HG02870 (cell line): ENCODE measurements around the gene UGT1A8.

Experiments
- ATAC-seq: cut with Tn5 transposase; IDR thresholded peaks from one replicate; pipeline ENCODE4 v1.9.1; 2021; ENCODE audit warnings: mild to moderate bottlenecking, moderate library complexity; ENCODE audit not compliant: unreplicated experiment

UGT1A8 gene

DNA sequence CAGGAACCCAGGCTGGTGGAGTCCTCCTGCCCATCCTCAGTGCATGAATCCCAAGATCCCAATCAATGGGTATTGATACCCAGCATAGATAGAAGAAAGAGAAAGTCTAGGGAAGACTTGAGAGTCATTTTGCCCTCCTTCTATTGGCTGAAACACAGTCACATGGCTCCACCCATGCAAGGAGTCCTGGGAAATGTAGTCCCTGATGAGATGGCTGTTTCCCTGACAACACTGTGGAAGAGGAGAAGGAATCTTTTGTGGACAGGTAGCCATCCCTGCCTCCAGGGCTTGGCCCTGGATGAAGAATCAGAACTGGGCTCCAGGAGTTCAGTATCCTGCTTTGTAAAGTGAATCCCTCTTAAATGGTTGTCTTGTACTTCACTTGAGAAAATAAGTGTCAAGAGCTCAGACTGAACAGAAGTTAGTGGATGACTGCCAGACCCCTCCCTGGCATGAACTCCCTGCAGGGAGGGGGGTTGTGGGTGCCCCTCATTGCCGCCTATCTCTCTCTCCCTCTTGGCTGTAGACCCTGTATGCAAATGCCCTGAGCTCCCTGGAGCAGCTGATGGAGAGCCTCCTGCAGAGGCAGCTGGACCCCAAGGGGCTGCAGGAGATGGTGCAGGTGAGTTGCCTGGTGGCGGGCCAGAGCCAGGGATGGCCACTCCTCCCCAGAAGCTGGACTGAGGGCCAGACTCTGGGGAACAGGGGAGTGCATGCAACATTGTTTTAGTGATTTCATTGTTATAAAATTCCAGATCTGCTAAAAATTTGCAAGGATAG, 196.8 kb downstream of the UGT1A8 start:
- no peak for ATAC-seq

DNA sequence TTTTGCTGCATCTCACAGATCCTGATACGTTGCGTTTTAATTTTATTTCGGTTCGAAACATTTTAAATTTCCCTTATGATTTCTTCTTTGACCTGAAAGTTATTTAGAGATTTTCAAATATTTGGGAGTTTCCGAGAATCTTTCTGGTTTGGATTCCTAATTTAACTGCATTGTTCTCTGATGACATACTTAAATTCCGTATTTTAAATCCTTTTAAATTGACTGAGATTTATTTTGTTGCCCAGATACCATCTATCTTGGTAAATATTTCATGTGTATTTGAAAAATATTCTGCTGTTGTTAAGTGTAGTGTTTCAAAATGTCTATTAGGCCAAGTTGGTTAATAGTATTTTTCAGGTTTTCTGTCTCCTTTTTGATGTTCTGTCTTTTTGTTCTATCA, 198.4 kb downstream of the UGT1A8 start:
- ATAC-seq = no peak

DNA sequence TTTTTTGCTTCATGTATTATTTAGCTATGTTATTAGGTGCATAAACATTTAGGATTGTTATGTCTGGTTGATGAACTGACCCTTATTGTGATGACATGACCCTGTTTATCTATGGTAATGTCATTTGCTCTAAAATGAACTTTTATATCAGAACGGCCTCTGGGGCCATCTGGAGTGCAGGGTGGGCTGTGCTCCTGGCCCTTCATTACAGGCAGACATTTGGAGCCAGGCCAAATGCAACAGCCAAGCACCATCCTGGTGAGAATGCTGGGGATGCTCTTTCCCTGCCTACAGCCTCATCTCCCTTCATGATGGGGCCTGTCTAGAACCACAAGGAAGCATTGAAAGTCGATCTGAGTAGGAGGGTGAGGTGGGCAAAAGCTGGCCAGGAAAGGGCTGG, 198.9 kb downstream of the UGT1A8 start:
- no peak for ATAC-seq

DNA sequence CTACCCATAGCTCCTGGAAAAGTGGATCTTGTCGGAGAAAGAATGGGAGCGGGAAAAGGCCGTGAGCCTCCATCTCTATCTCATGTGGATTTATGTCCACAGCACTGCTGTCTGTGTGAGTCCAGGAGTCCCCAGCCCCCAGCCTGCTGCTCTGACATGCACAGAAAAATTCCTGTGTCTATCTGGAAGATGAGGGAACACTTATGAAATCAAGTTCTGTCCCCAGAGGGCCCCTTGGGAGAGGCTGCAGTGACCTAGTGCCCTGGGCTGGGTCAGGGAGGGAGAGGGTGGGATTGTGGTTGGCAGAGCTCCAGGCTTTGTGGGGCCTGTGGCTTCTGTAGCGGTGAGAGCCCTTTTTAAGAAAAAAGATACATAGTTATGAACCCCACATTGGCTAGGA, 199.3 kb downstream of the UGT1A8 start:
- no peak for ATAC-seq

DNA sequence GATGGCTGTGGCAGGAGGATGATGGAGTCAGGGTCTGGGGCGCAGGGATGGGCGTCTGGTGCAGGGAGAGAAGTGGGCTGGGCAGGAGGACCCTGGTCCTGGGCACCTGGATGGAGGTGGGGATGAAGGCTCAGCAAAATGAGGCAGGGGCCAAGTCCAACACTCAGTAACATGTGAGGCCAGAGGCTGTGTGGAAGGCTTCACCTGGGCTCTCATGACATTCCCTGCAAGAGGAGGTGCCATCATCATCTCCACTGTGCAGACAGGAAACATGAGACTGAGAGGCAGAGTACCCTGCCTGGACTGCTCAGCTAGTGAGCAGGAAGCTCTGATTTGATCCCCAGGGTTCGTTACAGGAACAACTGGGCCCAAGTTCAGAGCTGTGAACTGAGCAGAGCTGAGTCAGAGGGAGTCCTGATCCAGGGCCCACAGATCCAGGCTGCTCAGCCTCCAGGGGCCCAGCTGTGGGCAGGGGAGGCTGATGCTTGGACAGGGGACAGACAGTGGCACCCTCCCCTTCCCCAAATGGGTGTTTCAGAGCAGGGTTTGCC, 200.0 kb downstream of the UGT1A8 start:
- no peak for ATAC-seq

DNA sequence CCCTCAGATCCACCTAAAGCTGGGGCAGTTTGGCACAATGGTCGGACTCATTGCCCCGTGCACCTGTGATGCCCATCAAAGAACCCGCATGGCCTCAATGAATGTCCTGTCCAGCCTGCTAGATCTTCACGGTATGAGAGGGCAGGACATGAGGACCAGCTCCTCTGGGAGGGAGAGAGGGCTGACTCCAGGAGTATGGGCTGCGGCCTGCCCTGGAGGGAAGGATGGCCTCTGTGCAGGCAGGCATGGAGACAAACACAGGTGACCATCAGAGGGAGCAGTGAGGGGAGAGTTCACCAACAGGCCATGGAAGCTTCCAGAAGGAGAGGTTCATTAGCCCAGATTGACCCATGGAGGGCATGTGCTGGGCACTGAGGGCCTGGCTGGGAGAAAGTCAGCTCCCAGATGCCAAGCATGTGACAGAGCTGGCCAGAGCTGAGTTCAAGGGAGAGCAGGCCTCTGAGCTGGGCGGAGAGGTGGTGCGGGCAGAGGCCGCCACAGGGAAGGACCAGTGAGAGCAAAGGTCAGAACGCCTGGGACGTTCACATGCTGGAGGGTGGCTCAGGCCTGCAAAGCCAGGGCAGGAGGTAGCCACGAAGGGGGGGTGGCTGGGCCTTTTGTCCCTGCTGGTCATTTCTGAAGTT, 200.7 kb downstream of the UGT1A8 start:
- no peak for ATAC-seq

DNA sequence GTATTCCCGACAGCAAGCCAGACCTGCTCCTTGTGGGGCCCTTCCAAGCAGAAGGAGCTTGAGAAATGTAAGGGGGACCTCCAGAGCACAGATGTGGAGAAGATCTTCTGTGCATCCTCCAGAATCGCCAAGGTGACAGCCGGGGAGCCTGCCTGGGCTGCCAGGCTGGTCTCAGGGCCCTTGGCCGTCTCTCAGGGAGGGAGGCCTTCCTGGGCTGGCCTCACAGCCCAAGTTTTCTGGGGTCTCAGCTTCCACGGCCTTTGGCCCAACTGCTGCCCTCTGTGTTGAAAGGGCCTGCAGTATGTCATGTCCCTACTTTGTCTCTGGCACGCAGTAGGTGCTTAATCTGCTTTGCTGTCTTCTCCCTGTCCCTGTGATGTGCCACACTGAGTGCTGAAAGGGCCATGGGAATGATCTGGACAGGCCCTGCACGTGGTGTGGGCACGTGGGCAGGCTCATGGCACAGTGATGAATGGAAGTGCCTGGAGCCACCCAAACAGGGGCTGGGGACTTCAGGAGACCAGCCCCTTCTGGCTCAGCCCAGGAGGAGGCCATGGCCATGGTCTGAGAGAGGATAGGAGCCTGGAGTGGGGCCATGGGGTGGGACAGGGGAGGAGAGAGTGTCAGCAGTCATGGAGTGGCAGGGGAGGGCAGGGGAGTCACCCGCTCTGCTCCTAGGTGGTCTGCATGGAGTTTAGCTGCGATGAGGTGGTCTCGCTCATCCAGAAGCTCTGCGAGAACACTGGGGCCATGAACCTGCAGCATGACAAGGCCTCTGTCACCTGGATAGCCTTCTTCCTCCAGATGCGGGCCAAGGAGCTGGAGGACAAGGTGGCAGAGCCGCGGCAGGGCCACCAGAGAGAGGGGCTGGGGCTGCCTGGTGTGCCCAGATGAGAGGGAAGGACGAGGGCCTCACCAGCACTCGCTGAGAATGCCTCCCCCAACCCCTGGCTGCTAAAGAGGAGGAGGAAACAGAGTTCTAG, 201.5 kb downstream of the UGT1A8 start:
- no peak for ATAC-seq

DNA sequence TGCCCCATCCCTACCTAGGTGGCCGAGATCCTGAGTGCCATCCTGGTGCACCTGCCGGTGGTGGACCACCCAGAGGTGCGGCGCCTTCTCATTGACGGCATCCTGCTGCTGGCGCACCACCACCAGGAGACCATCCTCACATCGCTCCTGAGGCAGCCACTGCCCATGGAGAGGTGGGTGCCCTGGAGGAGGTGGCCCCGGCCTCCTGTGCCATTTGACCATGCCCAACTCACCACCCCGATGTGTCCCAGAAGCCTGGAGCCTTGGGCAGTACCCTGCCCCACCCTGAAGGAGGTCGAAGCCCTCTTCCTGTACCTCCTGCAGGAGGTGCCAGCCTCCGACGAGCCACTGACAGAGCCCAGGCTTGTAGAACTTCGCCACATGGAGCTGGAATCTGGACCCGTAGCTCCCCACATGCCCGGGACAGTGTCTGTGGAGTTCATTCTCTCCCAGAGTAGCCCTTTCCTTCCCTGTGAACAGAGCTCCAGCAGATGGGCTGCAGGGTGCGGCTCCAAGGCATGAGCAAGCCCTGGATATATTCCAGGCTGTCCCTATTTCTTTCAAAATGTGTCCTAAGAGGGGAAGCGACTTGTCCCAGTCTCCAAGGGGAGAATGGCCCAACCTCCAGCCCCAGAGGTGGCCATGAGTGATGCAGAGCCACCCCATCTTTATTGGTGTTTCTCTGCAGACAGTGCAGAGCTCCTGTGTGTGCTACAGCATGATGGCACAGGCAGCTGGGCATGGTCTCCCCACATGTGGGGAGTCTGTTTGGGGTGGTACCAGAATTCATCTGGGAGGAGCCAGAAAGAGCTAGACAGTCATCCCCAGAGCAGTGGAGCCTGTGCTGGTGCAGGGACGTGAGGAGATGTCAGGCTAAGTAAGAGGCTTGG, 202.7 kb downstream of the UGT1A8 start:
- ATAC-seq = no peak

DNA sequence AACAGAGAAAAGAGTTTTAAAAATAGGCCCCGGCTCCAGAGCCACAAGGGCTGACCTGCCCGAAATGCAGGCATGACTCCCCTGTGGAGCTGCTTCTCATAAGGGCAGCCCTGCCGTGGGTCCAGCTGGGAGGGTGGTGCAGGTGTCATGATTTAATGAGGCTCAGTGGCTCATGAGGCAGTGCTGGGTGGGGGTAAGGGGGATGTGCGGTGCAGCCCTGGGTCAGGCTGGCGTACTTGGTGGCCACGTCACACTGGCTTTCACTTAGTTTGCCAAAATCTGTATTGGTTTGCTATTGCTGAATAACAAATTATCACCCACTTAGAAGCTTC, 203.3 kb downstream of the UGT1A8 start:
- ATAC-seq = no peak

DNA sequence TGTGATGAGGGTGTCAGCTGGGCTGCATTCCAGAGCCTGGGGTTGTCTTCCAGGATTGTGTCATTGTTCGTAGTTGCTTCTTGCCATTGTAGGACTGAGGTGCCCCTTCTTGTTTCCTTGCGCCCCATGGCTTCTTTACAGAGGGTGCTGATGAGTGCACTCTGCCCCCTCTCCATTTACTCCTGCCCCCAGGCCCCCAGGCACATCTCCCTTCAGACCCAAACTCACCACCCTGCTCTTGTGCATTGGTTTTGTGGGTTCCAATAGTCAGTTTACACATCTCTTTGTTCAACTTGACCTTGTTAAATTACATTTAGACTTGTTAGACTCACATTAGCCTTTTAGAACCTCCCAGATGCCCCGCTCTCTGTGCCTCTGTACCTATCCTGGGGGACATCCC, 203.8 kb downstream of the UGT1A8 start:
- ATAC-seq = no peak

DNA sequence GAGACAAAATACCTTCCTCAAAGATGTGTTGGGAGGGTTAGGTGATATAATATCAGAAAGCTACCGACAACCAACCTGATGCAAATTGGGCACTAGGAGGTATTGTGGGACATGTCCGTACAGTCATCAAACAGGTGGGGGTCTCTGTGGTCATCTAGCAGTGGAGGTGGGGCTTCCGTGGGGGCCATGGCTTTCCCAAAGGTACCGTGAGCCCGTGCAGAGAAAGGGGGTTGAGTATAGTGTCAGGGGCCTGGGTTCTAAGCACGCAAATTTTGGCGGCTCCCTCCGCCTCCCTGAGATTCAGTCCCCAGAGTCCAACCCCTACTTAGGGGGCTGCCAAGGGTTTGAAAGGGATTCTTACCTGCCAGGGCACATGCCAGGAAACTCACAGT, 204.3 kb downstream of the UGT1A8 start:
- no peak for ATAC-seq

DNA sequence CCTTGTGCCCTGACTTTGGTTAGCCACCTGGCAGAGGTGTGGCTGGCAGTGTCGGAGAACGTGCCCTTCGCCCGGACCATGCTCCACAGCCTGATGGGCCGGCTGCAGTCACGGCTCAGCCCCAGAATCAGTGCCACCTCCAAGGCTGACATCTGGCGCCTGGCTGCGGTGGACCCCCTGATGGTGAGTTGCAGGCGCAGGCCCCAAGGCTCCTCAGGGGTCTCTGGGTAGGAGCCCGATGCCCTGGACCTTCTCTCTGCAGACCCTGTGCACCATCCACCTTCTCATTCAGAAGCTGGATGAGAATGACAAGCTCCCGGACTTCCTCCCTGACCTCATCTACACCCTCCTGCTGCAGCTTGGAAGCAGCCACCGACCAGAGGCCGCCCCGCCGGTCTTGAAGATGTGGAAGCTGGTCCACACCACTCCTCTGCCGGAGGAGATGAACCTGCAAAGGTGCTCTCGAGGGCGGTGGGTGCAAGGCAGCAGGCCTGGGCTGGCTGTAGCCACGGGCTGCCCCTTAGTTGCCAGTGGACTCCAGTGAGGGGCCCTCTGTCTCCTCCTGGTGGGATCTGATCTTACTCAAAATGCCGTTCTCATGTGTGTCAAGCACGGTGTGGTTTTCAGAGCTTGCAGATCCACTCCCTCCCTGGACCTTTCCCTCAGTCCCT, 204.8 kb downstream of the UGT1A8 start:
- ATAC-seq = no peak
